HFF-Myc (cell line): ENCODE results near the gene PTPN14.

Source experiments
- DNase-seq: peaks from one replicate; pipeline ENCODE4 v3.0.0-alpha.2; 2011; ENCODE audit warnings: low read depth; ENCODE audit errors: extremely low read depth
- H3K4me3 ChIP-seq: replicated peaks from 2 replicates; pipeline ENCODE4 v1.5.1; 2011; ENCODE audit warnings: low read depth, mild to moderate bottlenecking, control low read depth, low read length
- TF ChIP-seq, protein P1 (sequence below): IDR thresholded peaks from 2 replicates; pipeline ENCODE4 v1.5.1; 2012; ENCODE audit warnings: mild to moderate bottlenecking, low read depth, low read length, control low read depth; ENCODE audit errors: missing control alignments

Gene PTPN14

DNA sequence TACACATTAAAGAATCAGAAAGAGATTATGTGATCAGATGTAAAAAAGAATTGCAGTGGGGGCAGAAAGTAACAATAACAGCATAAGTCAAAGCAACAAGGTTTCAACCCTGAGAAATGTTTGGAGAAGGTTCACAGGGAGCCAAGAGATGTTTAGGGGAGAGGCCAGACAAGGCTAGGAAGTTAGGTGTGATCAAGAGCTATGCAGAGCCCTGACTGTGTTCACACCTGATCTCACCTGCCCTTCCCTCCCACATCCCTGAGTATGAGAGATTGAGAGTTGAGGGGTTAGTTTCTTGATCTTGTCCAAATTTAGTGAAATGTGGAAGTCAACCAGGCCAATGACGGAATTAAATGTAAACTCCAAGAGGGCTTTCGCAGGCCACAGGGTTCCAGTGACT, 10.2 kb downstream of the PTPN14 start:
- DNase-seq: no peak
- TF ChIP-seq, protein P1, sequence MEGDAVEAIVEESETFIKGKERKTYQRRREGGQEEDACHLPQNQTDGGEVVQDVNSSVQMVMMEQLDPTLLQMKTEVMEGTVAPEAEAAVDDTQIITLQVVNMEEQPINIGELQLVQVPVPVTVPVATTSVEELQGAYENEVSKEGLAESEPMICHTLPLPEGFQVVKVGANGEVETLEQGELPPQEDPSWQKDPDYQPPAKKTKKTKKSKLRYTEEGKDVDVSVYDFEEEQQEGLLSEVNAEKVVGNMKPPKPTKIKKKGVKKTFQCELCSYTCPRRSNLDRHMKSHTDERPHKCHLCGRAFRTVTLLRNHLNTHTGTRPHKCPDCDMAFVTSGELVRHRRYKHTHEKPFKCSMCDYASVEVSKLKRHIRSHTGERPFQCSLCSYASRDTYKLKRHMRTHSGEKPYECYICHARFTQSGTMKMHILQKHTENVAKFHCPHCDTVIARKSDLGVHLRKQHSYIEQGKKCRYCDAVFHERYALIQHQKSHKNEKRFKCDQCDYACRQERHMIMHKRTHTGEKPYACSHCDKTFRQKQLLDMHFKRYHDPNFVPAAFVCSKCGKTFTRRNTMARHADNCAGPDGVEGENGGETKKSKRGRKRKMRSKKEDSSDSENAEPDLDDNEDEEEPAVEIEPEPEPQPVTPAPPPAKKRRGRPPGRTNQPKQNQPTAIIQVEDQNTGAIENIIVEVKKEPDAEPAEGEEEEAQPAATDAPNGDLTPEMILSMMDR: no peak
- no peak overlapping the region for H3K4me3 ChIP-seq

DNA sequence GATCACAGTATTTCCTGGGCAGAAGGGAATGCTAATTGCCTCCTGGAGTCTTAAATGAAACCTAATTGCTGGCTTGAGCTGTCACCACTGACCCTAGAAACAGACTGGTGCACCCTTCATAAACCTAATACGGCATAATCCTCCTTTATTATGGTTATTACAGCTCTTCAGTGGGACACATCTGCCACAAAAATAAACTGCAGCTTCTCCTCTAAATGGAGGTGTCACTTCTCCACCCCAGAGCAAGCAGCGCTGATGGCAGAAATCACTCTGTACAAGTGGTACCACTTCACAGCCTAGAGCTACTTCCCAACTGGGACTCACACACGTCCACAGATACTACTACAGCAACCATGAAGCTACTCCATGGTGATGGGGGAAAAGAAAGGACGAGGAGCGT, 11.1 kb downstream of the PTPN14 start:
- TF ChIP-seq, protein P1: no peak
- DNase-seq: no peak
- H3K4me3 ChIP-seq: no peak overlapping the region

DNA sequence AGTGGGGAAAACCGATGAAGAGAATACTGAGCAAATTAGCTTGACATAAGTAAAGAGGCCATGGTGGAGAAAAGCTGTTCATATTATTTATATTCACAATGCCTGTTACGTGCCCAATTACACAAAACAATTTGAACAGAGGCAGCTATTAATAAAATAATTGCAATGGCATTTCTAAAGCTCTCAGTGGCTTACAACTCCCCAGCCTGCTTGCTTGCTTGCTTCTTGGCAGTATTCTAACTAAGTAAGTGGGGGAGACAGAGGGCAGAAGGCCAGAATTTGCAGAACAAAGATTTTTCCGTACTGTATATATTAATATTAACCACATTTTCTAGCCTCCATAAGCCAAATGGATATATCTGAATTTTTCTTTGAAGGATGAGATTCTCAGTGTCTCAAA, 12.9 kb downstream of the PTPN14 start:
- H3K4me3 ChIP-seq: no peak overlapping the region
- DNase-seq: no peak
- TF ChIP-seq, protein P1: no peak

DNA sequence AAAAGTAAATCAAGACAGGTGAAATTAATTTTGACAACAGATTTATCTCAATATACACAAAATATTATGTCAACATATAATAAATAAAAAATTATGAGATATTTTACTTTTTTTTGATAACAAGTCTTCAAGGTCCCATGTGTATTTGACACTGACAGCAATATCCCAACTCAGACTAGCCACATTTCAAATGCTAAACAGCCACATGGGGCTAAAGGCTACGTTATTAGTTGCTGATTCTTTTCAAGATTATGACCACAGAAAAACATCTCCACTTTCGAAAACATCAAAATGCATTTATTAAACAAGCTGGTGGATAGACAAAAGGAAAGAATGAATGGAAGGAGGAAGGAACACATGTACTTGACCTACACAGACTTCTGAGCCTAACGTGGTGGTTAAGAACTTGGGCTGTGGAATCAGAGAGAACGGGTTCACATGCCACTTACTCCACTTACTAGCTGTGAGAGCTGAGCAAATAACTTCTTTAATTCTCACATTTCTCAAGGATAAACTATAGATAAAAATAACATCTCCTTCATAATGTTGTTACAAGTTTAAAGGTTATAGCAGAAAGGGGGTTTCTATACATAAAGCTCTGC, 13.4 kb downstream of the PTPN14 start:
- H3K4me3 ChIP-seq: no peak overlapping the region
- TF ChIP-seq, protein P1: no peak
- no peak for DNase-seq

DNA sequence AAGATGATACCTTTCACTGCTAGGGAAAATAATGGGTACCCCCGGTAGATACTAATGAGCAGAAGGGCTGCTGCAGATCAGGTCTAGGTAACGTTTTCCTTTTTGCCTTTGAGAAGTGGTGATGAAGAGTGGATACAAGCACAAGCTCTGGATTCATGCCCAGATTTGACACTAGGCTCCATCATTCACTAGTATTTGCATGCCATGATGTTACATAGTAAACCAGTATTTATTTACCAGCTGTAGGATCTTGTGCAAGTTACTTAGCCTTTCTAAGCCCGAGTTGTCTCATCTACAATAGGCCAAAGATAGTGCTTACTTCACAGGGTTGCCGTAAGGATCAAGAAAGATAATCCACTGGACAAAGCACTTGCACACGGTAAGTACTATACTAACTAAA, 14.2 kb downstream of the PTPN14 start:
- no peak overlapping the region for H3K4me3 ChIP-seq
- TF ChIP-seq, protein P1: no peak
- DNase-seq: no peak

DNA sequence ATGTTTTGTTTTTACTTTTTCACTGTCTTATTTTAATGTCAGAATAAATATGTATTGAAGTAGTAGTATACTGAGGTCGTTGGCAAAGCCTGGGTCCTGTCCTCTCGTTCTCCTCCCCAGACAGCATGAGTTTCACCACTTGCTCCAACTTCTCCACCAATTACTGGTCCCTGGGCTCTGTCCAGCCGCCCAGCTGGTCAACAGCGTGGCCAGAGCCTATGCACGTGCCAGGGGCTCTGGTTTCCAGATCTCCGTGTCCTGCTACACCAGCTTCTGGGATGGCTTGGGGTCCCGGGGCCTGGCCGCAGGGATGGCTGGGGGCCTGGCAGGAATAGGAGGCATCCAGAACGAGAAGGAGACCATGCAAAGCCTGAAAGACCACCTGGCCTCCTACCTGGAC, 19.3 kb downstream of the PTPN14 start:
- TF ChIP-seq, protein P1: no peak
- H3K4me3 ChIP-seq: no peak overlapping the region
- DNase-seq: no peak

DNA sequence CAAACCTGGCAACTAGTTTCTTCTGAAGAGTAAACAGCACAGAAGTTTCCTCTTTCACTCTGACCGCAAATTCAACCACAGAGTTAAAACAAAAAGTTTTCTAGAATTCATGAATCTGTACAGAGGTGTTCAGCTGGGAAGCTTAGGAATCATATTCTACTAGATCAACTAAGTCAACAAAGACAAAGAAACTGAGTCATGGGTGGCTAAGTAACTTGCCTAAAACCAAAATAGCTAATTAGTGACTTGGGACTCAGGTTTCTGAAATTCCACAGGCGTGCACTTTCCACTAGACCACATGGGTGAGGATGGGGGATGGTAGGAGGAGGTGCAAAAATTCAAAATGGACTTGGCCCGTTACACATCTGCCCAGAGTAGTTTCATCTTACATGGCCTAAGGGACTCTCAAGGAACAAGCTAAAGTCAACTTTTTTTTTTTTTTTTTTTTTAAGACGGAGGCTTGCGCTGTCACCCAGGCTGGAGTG, 25.8 kb downstream of the PTPN14 start:
- TF ChIP-seq, protein P1: no peak
- H3K4me3 ChIP-seq: no peak overlapping the region
- no peak for DNase-seq
